NT2/D1 (cell line): ENCODE data around the gene PDE9A.

ENCODE experiments used
- DNase-seq: peaks from one replicate; pipeline ENCODE4 v3.0.0-alpha.2; 2011; ENCODE audit warnings: low read depth, low spot score
- H3K27me3 ChIP-seq: 2 replicates; pipeline ENCODE4 v1.6.0; 2011; ENCODE audit warnings: mild to moderate bottlenecking; ENCODE audit not compliant: insufficient read length, insufficient read depth
- H3K36me3 ChIP-seq: 2 replicates; pipeline ENCODE4 v1.6.1; 2011; ENCODE audit warnings: mild to moderate bottlenecking, low read length, mixed read lengths; ENCODE audit not compliant: insufficient read depth, insufficient read length
- H3K4me1 ChIP-seq: 2 replicates; pipeline ENCODE4 v1.5.1; 2011; ENCODE audit not compliant: insufficient read depth, insufficient read length
- H3K4me3 ChIP-seq: 2 replicates; pipeline ENCODE4 v1.5.1; 2011; ENCODE audit warnings: low read depth; ENCODE audit not compliant: insufficient read length
- H3K9ac ChIP-seq: 2 replicates; pipeline ENCODE4 v1.6.0; 2011; ENCODE audit warnings: low read depth; ENCODE audit not compliant: insufficient read length
- H3K9me3 ChIP-seq: 2 replicates; pipeline ENCODE4 v1.5.1; 2011; ENCODE audit warnings: mild to moderate bottlenecking, low read length; ENCODE audit not compliant: insufficient read depth
- SUZ12 ChIP-seq: IDR thresholded peaks from 2 replicates; pipeline ENCODE4 v1.6.1; 2011; ENCODE audit not compliant: insufficient read length, insufficient read depth; ENCODE audit errors: extremely low read depth
- YY1 ChIP-seq: IDR thresholded peaks from 2 replicates; pipeline ENCODE4 v1.6.1; 2011; ENCODE audit not compliant: insufficient read length, insufficient read depth
- ZNF274 ChIP-seq: IDR thresholded peaks from 2 replicates; pipeline ENCODE4 v1.6.1; 2011; ENCODE audit warnings: mild to moderate bottlenecking, low read depth, low read length

Gene PDE9A

GRCh38 chr21:42631142-42631541 lies 22.3 kb upstream of the PDE9A start:
- TF ChIP-seq YY1 (no peak), ZNF274 (no peak), SUZ12 (no peak)
- H3K27me3 ChIP-seq: peaks cover 23% of the 10 kb centered on the region
- H3K4me1 ChIP-seq: peaks cover 7% of the 10 kb centered on the region
- DNase-seq: no peak
- H3K9ac ChIP-seq: no peak overlapping the region
- no peaks in the 10 kb centered on the region for H3K36me3 ChIP-seq
- no peaks in the 10 kb centered on the region for H3K9me3 ChIP-seq
- no peak overlapping the region for H3K4me3 ChIP-seq

DNA sequence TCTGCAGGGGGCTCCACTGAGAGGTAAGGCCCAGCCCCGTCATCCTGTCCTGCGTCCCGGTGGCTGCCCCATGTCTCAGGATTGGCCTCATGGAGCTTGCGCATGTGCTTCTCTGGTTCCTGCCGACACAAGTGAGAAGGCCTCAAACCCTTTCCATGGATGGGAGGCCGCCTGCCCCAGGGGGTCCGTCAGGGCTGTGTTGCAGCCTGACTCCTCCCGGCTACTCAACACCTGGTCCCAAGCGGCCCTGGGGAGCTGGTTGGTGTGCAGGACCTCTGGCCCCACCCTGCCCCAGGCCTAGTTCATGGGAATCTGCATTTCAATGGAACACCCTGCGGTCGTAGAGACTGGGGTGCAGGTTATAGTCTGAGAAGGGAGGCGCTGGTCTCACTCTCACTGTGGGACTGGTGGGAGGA lies 21.1 kb upstream of the PDE9A start:
- DNase-seq: no peak
- no peak for TF ChIP-seq ZNF274
- no peak for TF ChIP-seq YY1
- TF ChIP-seq SUZ12: no peak
- no peaks in the 10 kb centered on the region for H3K36me3 ChIP-seq
- H3K4me1 ChIP-seq: peaks cover 9% of the 10 kb centered on the region
- H3K27me3 ChIP-seq: peaks cover 14% of the 10 kb centered on the region
- no peak overlapping the region for H3K4me3 ChIP-seq
- no peaks in the 10 kb centered on the region for H3K9me3 ChIP-seq
- no peak overlapping the region for H3K9ac ChIP-seq

- Histone ChIP-seq H3K9ac (no peak overlapping the region), H3K27me3 (peaks cover 7% of the 10 kb centered on the region)
These were observed 20.4 kb upstream of the PDE9A start for GRCh38 chr21:42632771-42633690.

DNA sequence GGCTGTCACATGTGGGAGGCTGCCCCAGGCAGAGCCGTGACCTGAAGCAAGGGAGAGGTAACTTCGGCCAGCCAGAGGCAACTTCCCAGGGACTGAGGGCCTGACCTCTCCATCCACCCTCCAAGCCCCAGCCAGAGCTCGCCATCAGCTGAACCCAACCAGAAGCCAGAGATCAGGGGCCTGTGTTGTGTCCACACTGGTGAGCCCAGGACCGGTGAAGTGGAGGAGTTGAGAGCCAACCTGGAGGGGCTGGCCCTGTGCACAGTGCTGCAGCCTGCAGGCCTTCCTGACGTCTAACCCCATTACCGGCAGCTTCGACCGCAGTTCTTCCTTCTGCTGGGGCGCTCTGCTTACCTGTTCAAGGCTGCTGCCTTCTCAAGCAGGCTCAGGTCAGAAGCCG lies 19.6 kb upstream of the PDE9A start:
- no peaks in the 10 kb centered on the region for H3K9me3 ChIP-seq
- no peak for TF ChIP-seq ZNF274
- TF ChIP-seq SUZ12: no peak
- no peak for TF ChIP-seq YY1
- H3K27me3 ChIP-seq: peaks cover 6% of the 10 kb centered on the region
- H3K9ac ChIP-seq: no peak overlapping the region
- H3K4me3 ChIP-seq: no peak overlapping the region
- peaks cover 20% of the 10 kb centered on the region for H3K4me1 ChIP-seq
- no peak for DNase-seq
- no peaks in the 10 kb centered on the region for H3K36me3 ChIP-seq

More at GRCh38 chr21:42632771-42633690, 20.4 kb upstream of the PDE9A start:
- no peaks in the 10 kb centered on the region for H3K9me3 ChIP-seq
- DNase-seq: no peak
- no peak overlapping the region for H3K4me3 ChIP-seq
- TF ChIP-seq SUZ12 (no peak), YY1 (no peak), ZNF274 (no peak)
- H3K36me3 ChIP-seq: no peaks in the 10 kb centered on the region
- H3K4me1 ChIP-seq: peaks cover 15% of the 10 kb centered on the region

DNA sequence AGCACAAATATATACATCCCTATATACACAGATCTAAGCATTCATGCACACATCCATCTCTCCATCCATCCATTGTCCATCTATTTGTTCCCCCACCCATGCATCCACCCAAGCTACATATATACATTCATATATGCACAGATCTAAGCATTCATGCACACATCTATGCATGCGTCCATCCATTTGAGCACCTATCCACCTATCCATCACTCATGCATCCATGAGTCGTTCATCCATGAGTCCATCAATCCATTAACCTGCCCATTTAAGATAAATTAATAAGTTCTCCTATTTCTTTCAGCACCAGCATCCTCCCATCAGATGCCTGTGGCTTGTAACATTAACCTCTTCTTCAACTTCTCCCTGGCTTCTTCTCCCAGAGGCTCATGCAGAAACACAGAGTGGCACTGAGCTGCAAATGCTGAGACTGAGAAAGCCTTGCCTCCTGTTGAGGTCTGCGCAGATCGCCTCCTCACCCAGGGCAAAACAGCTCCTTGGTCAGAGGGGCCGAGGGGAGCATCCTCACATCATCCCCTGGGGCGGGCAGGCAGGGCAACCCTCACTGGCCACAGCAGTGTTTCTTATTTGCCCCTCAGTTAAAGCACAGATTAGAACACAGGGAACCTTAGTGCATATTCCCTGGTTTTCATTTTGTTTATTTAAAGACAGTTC lies 17.4 kb upstream of the PDE9A start:
- no peak overlapping the region for H3K9ac ChIP-seq
- H3K36me3 ChIP-seq: no peaks in the 10 kb centered on the region
- peaks cover 10% of the 10 kb centered on the region for H3K27me3 ChIP-seq
- peaks cover 21% of the 10 kb centered on the region for H3K4me1 ChIP-seq
- no peak for DNase-seq
- no peak overlapping the region for H3K4me3 ChIP-seq
- H3K9me3 ChIP-seq: no peaks in the 10 kb centered on the region
- TF ChIP-seq SUZ12 (no peak), ZNF274 (no peak), YY1 (no peak)

- Histone ChIP-seq H3K4me3 (no peak overlapping the region), H3K4me1 (peaks cover 25% of the 10 kb centered on the region), H3K9me3 (no peaks in the 10 kb centered on the region), H3K27me3 (peaks cover 8% of the 10 kb centered on the region), H3K9ac (no peak overlapping the region), H3K36me3 (no peaks in the 10 kb centered on the region)
- no peak for DNase-seq
- TF ChIP-seq ZNF274: no peak
- TF ChIP-seq SUZ12: no peak
- TF ChIP-seq YY1: no peak
These were observed 16.7 kb upstream of the PDE9A start for GRCh38 chr21:42636520-42637266.
